ENCODE data around the gene TET2.

Gene TET2

DNA sequence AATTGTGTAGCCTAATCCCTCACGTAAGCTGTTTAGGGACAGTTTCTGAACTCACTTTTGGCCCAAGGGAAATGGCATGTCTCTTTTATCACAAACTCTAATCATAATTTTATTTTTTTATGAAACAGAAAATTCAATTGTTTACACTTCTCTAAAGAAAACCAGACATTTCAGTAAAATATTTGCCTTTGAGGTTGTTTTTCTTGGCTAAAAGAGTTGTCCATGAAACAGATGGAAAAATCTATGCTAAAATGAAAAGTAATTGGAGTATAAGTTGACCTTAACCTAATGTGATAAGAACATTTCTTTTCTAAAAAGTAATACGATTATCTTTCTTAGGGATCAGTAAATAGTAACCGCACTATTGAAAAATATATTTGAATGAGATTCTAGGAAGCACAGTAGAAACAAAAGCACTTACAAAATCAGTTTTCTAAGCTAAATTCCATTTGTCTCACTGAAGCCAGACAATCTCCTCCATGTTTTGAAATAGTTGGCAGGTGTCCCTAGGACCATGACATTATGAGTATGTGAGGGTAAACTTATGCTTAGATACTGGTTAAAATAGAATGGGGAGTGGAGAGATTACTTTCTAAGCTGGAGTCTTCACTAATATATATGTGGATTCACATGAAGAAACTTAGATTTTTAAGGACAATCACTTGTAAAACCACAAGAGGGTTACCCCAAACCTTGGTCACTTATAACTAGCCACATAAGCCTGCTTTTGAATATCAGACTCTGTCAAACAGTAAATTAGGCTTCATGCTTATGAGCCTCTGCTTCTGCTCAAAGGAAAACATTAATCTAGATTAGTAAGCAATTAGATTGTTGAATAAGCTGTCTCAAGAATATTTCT lies 20.1 kb upstream of the TET2 start:
- H3K36me3 ChIP-seq (ENCODE audit: control insufficient read depth, insufficient read depth, low read length): no peaks in the 10 kb centered on the region
- H3K27ac ChIP-seq (ENCODE audit: low read depth, low read length, severe bottlenecking): no peak overlapping the region
- peaks cover 3% of the 10 kb centered on the region for H3K4me1 ChIP-seq (ENCODE audit: control insufficient read depth, insufficient read depth, low read length, poor library complexity, severe bottlenecking)
- no peak overlapping the region for H3K4me3 ChIP-seq (ENCODE audit: extremely low read depth, insufficient read depth, low read length, poor library complexity, severe bottlenecking)
- H3K9me3 ChIP-seq (ENCODE audit: control insufficient read depth, low read length): no peaks in the 10 kb centered on the region
- WGBS, 2 experiments (ENCODE audit: insufficient coverage in 2 of 2): 80% methylated on average over 1 of the region's 3 CpGs; no CpG with 5 or more reads in 1 of the 2 experiments

DNA sequence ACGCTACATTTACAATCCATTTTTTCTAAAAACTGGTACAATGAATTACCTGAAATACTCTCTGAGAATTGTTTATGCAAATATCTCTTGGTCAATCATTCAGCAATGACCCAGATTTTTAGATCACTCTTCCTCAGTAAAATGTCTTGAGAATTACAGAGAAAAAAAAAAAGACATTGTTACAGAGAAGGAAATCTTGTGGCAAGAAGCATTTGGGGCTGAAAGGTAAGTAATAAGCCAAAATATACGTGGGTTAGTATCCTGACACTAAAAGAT lies 19.6 kb upstream of the TET2 start:
- Histone ChIP-seq H3K4me1 (ENCODE audit: control insufficient read depth, insufficient read depth, low read length, poor library complexity, severe bottlenecking) (peaks cover 3% of the 10 kb centered on the region), H3K4me3 (ENCODE audit: extremely low read depth, insufficient read depth, low read length, poor library complexity, severe bottlenecking) (no peak overlapping the region), H3K9me3 (ENCODE audit: control insufficient read depth, low read length) (no peaks in the 10 kb centered on the region), H3K27ac (ENCODE audit: low read depth, low read length, severe bottlenecking) (no peak overlapping the region), H3K36me3 (ENCODE audit: control insufficient read depth, insufficient read depth, low read length) (no peaks in the 10 kb centered on the region)
- WGBS, 2 experiments (ENCODE audit: insufficient coverage in 2 of 2): 50% methylated on average over 1 of the region's 2 CpGs; no CpG with 5 or more reads in 1 of the 2 experiments

DNA sequence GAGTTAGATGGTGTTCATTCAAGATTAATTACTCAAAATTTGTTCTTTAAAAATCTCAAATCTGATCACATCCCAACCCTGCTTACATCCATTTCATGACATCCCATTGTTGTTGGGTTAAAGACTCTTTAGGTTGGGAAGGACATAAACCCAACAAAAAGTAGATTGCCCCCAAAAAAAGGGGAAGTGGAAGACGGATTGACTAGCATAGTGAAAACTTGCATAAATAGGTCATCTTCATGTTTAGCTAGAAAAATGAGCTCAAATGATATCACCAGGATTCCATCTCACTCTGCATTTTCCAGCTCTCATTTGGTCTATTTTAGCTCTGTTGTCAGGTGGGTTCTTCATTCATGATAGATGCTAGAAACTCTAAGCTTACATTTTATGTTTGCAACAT lies 18.5 kb upstream of the TET2 start:
- H3K4me1 ChIP-seq (ENCODE audit: control insufficient read depth, insufficient read depth, low read length, poor library complexity, severe bottlenecking): peaks cover 3% of the 10 kb centered on the region
- H3K27ac ChIP-seq (ENCODE audit: low read depth, low read length, severe bottlenecking): no peak overlapping the region
- no peak overlapping the region for H3K4me3 ChIP-seq (ENCODE audit: extremely low read depth, insufficient read depth, low read length, poor library complexity, severe bottlenecking)
- no CpG with 5 or more reads among the region's 1 CpG for WGBS, 2 experiments (ENCODE audit: insufficient coverage in 2 of 2)
- no peaks in the 10 kb centered on the region for H3K36me3 ChIP-seq (ENCODE audit: control insufficient read depth, insufficient read depth, low read length)
- no peaks in the 10 kb centered on the region for H3K9me3 ChIP-seq (ENCODE audit: control insufficient read depth, low read length)

GRCh38 chr4:105129286-105130040 lies 17.2 kb upstream of the TET2 start:
- WGBS, 2 experiments (ENCODE audit: insufficient coverage in 2 of 2): 90 to 98% methylated on average over 3 to 5 of the region's 5 CpGs
- peaks cover 3% of the 10 kb centered on the region for H3K4me1 ChIP-seq (ENCODE audit: control insufficient read depth, insufficient read depth, low read length, poor library complexity, severe bottlenecking)
- no peak overlapping the region for H3K4me3 ChIP-seq (ENCODE audit: extremely low read depth, insufficient read depth, low read length, poor library complexity, severe bottlenecking)
- no peaks in the 10 kb centered on the region for H3K36me3 ChIP-seq (ENCODE audit: control insufficient read depth, insufficient read depth, low read length)
- no peak overlapping the region for H3K27ac ChIP-seq (ENCODE audit: low read depth, low read length, severe bottlenecking)
- no peaks in the 10 kb centered on the region for H3K9me3 ChIP-seq (ENCODE audit: control insufficient read depth, low read length)

DNA sequence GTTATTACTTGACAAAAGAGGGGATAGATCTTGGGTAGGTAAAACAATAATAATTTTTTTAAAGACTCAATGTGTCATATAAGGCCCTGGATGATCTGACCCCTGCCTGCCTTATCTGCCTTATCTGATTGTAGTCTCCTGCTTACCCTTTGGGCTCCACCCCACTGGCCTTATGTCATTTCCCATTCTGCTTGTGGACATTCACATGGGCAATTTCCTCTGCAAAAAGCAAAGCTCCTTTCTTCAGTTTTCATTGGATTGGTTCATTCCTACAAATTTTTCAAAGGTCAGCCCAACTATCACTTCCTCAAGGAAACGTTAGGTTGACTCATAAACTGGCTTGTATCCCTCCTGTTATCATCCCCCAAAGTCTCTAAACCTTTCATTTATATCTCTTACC lies 15.7 kb upstream of the TET2 start:
- H3K4me1 ChIP-seq (ENCODE audit: control insufficient read depth, insufficient read depth, low read length, poor library complexity, severe bottlenecking): peaks cover 5% of the 10 kb centered on the region
- H3K9me3 ChIP-seq (ENCODE audit: control insufficient read depth, low read length): no peaks in the 10 kb centered on the region
- 83% methylated on average over 1 of the region's 1 CpG; no CpG with 5 or more reads in 1 of the 2 experiments for WGBS, 2 experiments (ENCODE audit: insufficient coverage in 2 of 2)
- H3K4me3 ChIP-seq (ENCODE audit: extremely low read depth, insufficient read depth, low read length, poor library complexity, severe bottlenecking): no peak overlapping the region
- H3K27ac ChIP-seq (ENCODE audit: low read depth, low read length, severe bottlenecking): no peak overlapping the region
- no peaks in the 10 kb centered on the region for H3K36me3 ChIP-seq (ENCODE audit: control insufficient read depth, insufficient read depth, low read length)

DNA sequence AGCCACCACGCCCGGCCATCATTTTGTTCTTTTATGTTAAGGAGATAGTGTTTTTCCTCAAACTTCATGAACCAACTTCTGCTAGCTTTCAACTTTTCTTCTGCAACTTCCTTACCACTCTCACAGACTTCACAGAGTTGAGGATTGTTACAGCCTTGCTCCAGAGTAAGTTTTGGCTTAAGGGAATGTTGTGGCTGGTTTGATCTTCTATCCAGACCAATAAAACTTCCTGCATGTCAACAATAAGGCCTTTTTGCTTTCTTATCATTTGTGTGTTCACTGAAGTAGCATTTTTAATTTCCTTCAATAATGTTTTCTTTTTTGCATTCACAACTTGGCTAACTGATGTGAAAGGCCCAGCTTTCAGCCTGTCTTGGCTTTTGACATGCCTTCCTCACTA lies 12.7 kb upstream of the TET2 start:
- H3K4me1 ChIP-seq (ENCODE audit: control insufficient read depth, insufficient read depth, low read length, poor library complexity, severe bottlenecking): peaks cover 9% of the 10 kb centered on the region
- WGBS, 2 experiments (ENCODE audit: insufficient coverage in 2 of 2): no CpG with 5 or more reads among the region's 2 CpGs
- H3K36me3 ChIP-seq (ENCODE audit: control insufficient read depth, insufficient read depth, low read length): no peaks in the 10 kb centered on the region
- H3K27ac ChIP-seq (ENCODE audit: low read depth, low read length, severe bottlenecking): no peak overlapping the region
- H3K9me3 ChIP-seq (ENCODE audit: control insufficient read depth, low read length): no peaks in the 10 kb centered on the region
- no peak overlapping the region for H3K4me3 ChIP-seq (ENCODE audit: extremely low read depth, insufficient read depth, low read length, poor library complexity, severe bottlenecking)

- Histone ChIP-seq H3K4me1 (ENCODE audit: control insufficient read depth, insufficient read depth, low read length, poor library complexity, severe bottlenecking) (peaks cover 13% of the 10 kb centered on the region), H3K36me3 (ENCODE audit: control insufficient read depth, insufficient read depth, low read length) (no peaks in the 10 kb centered on the region), H3K9me3 (ENCODE audit: control insufficient read depth, low read length) (no peaks in the 10 kb centered on the region), H3K27ac (ENCODE audit: low read depth, low read length, severe bottlenecking) (peak overlapping the region; percentile 62), H3K4me3 (ENCODE audit: extremely low read depth, insufficient read depth, low read length, poor library complexity, severe bottlenecking) (no peak overlapping the region)
- 51 to 53% methylated on average over 2 of the region's 2 CpGs for WGBS, 2 experiments (ENCODE audit: insufficient coverage in 2 of 2)
These were observed 10.9 kb upstream of the TET2 start for GRCh38 chr4:105135785-105136184.

DNA sequence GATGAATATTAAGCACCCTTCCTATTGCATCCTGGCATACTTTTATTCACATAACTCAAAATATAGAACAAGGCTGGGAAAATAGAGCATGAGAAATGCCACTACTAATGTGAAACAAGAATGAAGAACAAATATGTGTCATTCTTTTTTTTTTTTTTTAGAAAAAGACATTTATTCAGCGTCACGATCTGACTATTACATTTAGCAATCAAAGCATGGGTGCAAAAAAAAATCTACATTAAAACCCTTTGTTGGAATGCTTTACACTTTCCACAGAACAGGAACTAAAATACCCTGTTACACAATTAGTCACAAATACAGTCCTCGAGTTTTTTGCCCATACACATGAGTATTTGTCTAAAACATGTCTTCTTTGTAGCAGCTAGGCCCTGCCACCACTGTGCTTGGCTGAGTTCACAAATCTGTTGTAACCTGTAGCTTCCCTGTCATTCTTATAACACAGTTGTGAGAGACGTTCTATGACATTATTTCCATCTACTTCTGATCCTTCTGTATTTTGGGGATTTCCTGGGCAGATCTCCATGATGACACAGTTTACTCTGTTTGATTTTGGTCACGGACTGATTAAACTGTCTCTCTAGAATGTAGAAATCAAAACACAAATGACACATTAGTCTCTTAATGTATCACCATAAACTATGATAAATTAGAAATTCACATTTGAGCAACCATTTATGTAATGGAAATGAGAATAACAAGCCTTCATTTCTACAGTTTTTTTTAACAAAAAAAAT lies 9.4 kb upstream of the TET2 start:
- no peak overlapping the region for H3K27ac ChIP-seq (ENCODE audit: low read depth, low read length, severe bottlenecking)
- H3K36me3 ChIP-seq (ENCODE audit: control insufficient read depth, insufficient read depth, low read length): no peaks in the 10 kb centered on the region
- H3K4me1 ChIP-seq (ENCODE audit: control insufficient read depth, insufficient read depth, low read length, poor library complexity, severe bottlenecking): peaks cover 11% of the 10 kb centered on the region
- no peaks in the 10 kb centered on the region for H3K9me3 ChIP-seq (ENCODE audit: control insufficient read depth, low read length)
- WGBS, 2 experiments (ENCODE audit: insufficient coverage in 2 of 2): 79 to 83% methylated on average over 1 to 2 of the region's 5 CpGs
- H3K4me3 ChIP-seq (ENCODE audit: extremely low read depth, insufficient read depth, low read length, poor library complexity, severe bottlenecking): no peak overlapping the region

- Histone ChIP-seq H3K4me1 (ENCODE audit: control insufficient read depth, insufficient read depth, low read length, poor library complexity, severe bottlenecking) (peaks cover 11% of the 10 kb centered on the region), H3K9me3 (ENCODE audit: control insufficient read depth, low read length) (no peaks in the 10 kb centered on the region), H3K4me3 (ENCODE audit: extremely low read depth, insufficient read depth, low read length, poor library complexity, severe bottlenecking) (no peak overlapping the region), H3K27ac (ENCODE audit: low read depth, low read length, severe bottlenecking) (no peak overlapping the region), H3K36me3 (ENCODE audit: control insufficient read depth, insufficient read depth, low read length) (no peaks in the 10 kb centered on the region)
- 80% methylated on average over 1 of the region's 1 CpG; no CpG with 5 or more reads in 1 of the 2 experiments for WGBS, 2 experiments (ENCODE audit: insufficient coverage in 2 of 2)
These were observed 7.0 kb upstream of the TET2 start for GRCh38 chr4:105139646-105140045.

DNA sequence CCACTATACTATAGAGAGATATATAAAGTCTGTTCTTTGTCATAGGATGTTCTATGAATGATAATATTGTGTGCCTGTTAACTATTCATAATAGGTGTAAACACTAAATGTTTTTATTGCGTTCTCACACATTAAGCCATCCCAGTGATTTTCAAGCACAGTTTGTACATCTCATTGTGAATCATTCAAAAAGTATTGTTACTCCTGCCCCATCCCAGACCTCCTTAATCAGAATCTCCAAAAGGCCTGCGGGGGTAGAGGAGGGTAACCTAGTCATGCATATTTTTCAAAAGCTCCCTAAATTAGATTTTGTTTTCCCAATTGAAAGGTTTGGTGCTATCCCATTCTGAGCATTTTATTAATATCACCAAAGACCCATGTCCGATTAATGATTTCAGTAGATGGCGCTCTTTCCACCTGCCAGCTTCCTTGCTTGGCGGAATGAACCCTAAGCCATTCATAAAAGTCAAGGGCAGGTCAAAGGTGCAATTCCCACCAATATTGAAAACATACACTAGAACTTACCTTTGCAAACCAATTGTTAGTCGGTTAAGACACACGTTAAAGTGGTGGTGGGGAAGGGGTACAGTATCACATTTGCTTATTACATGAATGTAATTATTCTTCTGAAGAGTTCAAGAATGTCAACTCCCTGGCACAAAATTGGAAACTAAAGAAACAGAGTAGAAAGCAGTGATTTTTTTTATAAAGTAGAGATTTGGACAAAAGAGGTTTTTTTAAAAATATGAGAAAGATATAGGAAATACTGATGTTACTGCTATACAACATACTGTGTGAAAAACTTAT lies 5.8 kb upstream of the TET2 start:
- 0% methylated on average over 2 of the region's 7 CpGs for WGBS, 2 experiments (ENCODE audit: insufficient coverage in 2 of 2)
- Histone ChIP-seq H3K36me3 (ENCODE audit: control insufficient read depth, insufficient read depth, low read length) (no peaks in the 10 kb centered on the region), H3K4me3 (ENCODE audit: extremely low read depth, insufficient read depth, low read length, poor library complexity, severe bottlenecking) (no peak overlapping the region), H3K27ac (ENCODE audit: low read depth, low read length, severe bottlenecking) (no peak overlapping the region), H3K9me3 (ENCODE audit: control insufficient read depth, low read length) (no peaks in the 10 kb centered on the region), H3K4me1 (ENCODE audit: control insufficient read depth, insufficient read depth, low read length, poor library complexity, severe bottlenecking) (peaks cover 12% of the 10 kb centered on the region)

Data from mesodermal cell (in vitro differentiated cells).